HG02610 (cell line): Measurements from ENCODE around the gene CITED2.
"Not testable (repeated sequence)": the region's sequence is repeated elsewhere in the genome, so short reads cannot be mapped to it uniquely, and the experiment has no call there.

ENCODE experiments used
- ATAC-seq: cut with Tn5 transposase; IDR thresholded peaks from one replicate; pipeline ENCODE4 v1.9.1; 2021; ENCODE audit warnings: mild to moderate bottlenecking, moderate library complexity; ENCODE audit not compliant: unreplicated experiment

Gene CITED2, protein sequence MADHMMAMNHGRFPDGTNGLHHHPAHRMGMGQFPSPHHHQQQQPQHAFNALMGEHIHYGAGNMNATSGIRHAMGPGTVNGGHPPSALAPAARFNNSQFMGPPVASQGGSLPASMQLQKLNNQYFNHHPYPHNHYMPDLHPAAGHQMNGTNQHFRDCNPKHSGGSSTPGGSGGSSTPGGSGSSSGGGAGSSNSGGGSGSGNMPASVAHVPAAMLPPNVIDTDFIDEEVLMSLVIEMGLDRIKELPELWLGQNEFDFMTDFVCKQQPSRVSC

DNA sequence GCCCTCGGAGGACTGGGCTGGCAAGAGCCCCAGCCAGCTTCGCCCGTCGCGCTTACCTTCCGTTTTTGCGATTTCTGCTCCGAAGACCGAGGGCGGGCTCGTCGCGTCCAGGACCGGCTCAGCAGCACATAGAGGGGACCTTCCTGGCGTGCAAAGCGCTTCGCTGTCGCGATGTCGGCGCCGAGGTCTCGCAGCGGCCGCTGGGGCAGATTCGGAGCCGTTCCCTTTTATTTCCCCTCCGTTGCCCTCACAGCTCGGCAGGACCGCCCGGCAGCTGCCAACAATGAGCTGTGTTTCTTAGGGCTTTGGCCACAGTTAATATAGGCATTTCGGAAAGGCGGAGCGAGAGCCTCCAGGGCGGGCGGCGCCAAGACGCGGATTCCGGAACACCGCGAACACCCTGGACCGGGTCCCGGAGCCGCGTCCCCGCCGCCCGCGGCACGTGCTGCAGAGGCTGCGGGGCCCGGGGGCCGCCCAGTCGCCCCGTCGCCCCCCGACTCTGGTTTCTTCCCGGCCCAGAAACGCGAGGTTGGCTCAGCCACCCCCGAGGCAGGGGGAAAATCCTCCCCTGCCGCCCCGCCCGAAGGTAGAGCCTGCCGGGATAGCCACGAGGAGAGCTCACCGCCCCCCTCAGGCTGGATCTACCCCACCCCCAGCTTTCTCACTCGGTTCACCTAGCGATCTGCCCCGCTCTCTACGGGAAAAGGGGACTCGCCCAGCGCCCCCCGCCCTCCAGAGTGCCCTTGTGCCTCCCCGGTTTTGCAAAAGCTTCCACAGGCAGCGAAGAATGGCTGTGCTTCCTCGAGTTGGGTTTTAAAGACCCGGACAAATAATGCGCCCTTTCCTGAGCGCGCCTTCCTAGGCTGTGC is at the start of gene CITED2:
Gene CITED2 (minus strand): TSS at position 292 of the 869 bp plus-strand sequence. CDS start 704 bp downstream, outside the sequence.
- peak; percentile 74 for ATAC-seq

DNA sequence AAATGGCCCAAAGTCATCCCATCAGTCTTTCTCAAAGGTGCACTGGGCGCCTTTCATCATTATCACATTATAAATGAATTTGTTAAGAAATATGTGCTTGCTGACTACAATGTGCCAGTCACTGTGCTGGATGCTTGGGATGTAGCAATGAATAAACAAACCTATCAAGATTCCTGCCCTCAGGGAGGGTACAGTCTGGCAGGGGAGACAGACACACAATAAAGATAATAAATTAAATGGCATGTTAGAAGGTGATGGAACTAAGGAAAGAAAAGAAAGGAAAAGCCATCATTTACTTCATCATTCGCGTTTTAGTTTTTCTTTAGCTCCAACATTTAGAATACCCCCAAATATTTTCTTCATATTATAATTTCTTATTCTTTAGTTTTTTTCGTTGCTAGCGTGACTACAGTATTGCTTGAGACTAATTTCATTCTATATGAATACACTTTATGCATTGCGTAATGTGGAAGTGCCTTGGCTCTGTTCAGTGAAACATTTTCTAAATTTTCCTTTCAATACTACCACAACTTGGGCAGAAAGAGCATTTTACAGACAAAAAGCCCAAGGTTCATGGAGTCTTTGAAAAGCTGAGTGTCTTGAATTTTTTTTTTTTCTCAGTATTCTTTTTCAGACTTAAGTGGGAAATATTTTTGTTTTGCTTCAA is 48.7 kb upstream of the CITED2 start:
- no peak for ATAC-seq

DNA sequence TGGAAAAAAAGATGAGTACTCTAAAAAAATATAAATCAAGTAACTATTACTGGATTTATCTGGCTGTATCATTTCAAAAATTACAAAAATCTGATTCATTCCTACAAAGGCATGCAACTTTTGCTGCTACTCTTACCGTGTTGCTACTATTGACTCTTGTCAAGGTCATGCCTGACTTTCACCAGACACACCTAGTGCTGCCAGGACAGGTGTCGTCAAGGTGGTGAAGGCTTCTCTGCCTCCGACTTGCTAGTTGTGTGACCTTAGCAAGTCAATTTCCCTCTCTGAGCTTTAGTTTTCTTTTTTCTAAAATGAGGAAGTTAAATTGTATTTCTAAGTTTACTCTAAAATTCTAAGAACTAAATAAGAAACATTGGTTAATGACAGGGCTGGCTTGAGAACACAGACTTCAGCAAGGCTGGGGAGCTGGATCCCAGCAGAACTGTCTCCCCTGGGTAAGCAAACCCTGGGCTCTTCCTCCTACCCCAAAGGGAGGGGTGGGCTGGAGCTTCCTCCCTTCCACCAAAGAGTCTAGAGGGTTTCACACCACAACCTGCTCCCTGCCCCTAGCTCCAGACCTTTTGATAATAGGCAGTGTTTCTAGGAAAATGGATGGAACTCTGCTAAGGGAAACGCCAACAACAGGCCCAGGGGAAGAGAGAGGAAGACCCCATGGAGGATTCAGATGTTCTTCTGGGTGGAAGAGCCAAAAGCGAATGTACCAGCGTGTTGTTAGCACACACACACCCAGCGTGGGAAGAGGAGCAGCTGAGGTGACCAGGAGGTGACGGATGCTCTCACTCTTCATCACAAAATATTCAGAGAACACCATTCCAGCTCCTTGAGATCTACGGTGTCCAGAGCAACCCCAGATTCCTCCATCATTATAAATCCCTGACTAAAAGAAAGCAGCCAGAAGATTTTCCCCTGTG is 47.9 kb upstream of the CITED2 start:
- ATAC-seq, result no peak

DNA sequence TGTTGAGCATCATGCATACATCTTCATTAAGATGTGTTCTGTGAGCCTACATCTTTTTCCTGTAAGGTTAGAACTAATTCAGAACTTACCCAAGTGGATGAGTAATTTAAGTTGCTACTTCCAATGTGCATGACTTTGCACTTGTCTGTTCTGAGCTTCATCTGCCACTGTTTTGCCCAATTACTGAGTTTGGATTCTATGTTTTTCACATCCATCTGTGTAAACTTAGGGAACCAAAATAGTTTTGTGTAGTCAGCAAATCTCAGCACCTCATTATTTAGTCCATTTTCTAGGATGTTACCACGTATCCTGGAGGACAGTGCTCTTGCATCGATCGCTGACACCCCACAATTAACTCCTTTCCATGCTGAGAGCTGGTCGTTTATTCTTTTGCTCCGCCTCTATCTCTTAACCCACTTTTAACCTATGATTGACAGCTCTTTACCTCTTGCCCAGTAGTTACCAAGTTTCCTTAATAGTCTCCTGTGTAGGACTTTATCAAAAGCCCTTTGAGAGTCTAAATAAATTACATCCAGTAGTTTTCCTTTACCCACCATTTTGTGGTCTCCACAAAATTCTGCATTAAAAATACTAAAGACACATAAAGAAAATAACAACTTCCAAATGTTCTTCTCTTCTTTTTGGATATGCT is 44.2 kb upstream of the CITED2 start:
- no peak for ATAC-seq

DNA sequence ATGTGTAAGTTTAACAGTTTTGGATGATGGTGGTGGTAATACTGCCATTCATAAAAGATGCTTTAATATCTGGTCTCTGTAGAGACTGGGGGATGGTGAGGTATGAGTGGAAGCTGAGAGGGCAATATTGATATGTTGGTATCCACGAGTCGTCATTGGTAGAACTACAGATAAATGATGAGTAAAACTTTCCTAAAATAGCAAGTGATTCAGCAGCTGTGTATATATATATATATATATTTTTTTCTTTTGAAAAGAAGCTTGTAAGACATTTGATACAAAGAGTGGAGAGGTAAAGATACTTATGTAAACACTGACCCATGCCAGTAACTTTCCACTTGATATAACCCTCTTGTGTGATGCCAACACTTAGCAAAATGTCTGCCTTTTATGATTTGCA is 41.7 kb upstream of the CITED2 start:
- no peak for ATAC-seq

DNA sequence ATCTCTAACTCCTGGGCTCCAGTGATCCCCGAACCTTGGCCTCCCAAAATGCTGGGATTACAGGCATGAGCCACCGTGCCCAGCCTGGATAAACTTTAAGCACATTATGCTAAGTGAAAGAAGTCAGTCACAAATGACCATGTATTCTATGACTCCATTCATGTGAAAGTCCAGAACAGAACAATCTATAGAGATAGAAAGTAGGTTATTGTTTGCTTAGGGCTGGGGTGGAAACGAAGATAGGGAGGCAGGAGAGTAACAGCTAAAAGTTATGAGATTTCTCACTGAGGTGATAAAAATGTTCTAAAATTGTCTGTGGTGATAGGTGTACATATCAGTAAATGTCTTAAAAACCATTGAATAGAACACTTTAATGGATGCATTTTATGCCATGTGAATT is 40.9 kb upstream of the CITED2 start:
- no peak for ATAC-seq

DNA sequence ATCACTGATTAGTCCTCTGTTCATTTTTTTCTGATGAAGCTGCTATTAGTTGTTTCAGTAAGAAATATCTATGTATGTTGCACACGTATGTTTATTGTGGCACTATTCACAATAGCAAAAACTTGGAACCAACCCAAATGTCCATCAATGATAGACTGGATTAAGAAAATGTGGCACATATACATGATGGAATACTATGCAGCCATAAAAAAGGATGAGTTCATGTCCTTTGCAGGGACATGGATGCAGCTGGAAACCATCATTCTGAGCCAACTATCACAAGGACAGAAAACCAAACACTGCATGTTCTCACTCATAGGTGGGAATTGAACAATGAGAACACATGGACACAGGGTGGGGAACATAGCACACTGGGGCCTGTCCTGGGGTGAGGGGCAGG is 37.7 kb upstream of the CITED2 start:
- not testable (repeated sequence) for ATAC-seq

DNA sequence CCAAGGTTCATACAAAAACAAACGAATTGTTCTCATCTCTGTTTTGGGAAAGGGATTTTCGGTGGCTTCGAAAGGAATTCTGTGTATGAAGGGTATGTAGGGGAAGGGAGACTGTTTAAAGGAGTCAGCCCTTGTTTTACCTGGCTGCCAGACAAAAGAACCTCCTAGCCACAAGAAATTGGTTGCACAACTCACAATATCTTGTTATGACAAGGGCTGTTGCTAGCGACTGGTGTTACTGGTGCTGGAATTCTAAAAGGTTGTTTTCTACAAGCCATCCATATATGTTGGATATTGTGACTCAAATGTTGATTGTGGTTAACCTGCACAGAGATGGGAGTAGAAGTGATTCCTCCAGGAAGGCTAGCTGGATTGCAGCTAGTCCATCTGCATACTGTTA is 34.6 kb upstream of the CITED2 start:
- ATAC-seq, result no peak

DNA sequence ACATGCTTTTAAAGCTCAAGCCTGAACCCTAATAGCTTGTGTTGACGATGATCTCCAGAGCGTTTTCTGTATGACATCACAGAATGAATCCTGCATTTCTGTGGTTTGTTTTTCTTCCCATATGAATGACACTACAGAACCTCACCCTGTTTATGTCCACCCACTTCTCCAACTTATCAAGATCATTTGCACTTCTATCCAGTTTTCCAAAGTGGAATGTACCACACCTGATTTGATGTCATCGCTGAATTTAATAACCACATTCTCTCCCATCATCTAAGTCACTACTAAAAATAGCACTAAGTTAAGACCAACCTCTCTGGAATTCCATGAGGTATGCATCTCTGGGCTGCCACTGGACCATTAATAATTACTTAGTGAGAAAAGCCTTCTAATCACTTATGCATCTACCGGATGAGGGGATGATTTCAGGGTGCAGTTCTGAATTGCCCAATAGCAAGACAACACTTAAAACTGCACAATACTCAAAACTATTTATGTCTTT is 33.3 kb upstream of the CITED2 start:
- ATAC-seq, result no peak

DNA sequence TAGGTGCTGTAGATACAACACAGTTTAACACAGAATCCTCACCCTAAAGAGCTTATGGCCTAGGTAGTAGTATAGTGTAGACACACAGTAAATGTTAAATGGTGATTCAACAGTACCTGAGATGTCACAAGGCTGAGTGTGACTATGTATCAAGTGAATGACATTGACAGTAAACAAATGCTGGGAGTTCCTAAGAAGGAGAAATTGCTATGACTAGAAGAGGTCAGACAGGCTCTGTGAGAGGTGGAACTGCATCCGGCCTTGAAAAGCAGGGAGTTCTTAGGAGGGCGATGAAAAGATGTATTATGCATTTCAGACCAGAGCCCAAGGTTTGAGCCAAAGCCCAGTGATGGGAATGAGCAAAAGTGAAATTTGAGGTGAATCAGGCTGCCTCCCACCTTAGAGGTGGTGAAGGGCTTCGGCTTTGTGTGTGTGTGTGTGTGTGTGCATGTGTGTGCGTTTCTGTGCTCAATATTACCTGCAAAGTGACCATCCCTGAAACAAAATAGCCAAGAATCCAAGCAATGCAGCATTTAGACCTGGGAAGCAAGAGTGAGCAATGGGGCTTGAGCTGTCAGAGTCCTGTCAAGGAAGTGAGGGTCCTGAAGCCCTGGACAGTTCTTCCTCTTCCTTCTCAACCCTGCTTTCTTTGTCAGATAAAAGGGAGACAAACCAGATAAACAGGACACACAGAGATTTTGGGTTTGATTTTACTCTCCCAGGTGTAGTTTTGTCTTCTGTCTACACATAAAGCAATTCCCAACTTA is 32.3 kb upstream of the CITED2 start:
- ATAC-seq, result no peak

DNA sequence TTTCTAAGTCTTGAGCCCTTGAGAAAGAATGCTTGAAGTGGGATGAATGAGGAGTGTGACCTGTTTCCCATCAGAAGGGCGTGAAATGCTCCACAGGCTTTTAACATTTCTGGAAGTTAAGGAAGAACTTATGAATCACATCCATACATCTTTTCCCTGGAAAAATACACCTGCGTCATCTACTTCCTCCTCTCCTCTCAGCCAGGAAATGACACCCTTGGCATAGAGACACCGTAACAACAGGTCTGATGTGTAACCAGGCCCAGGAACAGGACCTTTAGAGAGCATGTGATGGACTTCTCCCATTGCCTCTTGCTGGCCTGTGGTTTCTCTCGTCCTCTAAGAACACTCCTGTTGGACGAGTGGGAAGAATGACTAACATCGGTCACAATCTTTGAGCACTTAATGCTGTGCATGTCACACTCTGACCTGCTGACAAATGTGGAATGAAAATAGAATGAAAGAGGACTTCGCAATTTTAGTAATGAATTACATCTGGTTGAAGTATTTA is 28.5 kb upstream of the CITED2 start:
- ATAC-seq, result no peak

DNA sequence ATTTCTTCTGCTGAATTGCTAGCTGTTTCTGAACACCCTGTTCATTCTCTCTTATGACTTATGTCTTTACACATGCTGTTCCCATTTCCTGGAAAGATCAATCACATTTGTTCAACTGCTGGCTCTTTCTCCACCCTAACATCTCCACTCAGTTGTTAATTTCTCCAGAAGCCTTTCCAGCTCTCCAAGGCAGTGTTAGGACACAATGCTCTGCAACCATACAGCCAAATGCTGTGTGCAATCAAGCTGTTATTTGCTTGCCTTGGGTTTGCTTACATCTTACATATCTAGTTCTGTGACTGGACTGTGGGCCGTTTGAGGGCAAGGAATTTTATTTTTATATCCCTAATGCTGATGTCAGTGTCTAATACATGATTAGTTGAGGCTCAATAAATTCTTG is 24.2 kb upstream of the CITED2 start:
- ATAC-seq, result no peak

DNA sequence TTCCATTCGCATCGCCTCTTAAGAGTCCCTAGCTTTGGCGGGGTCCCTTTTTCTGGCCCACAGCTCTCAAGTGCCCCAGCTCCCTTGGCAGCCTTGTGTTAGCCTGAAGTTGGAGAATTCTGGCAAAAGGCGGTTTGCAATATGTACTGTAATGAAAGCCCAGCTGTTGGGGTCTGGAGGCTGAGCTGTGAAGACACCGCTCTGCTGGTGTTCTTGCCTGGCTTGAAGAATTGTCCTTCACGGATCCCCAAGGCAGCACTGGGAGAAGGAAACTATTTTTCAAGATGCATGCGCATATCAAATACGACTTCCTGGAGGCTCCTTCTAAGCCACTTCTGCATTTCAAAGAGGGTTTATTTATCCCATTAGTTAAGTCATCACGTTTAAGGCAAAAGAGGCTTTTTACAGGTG is 21.4 kb upstream of the CITED2 start:
- ATAC-seq, result no peak

DNA sequence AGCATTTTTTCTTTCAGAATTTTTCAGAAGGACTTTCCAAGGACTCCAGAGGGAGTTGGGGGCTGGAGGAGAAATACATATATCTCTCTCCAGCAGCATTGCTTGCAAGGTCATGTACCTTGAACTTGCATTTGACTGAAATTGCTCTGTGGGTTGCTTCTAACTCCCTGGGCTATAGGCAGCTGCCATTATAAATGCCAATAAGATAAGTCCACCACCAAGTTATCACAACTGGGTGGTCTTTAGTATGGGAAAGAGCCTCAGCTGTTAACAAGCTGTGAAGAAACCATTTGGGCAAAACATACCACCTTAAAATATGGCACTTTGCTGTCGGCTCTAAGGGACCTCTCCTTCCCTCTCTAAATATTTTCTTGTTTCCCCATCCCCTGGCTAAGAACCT is 20.9 kb upstream of the CITED2 start:
- ATAC-seq, result no peak

DNA sequence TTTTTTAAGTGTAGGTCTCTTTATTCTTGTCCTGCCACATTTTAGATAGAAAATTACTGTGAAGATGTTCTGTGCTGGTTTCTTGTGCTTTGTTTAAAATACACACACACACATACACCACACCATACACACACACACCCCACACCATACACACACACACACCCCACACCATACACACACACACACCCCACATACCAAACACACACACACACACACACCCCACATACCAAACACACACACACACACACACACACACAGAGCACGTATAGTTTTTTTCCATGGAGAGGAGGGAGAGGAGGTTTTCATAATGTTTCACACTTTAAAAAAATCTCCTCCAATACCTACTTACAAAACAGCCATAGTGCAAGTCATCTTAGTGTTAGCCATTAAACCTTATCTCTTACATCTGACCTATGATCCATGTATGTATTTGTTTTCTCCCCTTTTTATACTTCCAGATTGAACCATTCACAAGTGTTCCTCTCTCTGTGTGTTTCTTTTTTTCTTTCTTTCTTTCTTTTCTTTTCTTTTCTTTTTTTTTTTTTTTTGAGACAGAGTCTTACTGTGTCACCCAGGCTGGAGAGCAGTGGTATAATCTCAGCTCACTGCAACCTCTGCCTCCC is 19.7 kb upstream of the CITED2 start:
- ATAC-seq, result no peak

DNA sequence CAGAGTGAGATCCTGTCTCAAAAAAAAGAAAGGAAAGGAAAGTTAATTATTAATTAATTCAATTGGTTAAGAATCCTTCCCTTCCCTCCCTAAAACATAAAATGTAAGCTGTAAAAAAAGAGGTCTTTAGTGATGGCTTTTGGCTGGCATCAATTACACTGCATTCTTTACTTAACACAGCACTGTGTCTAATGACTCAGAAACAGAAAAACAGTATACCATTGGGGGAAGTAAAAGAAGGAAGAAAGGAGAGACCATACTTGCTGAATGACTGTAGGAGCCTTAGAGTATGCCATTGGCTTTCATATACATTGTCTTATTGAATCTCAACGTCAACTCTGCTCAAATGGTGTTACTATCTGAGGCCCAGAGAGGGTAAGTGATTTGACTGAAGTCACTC is 18.3 kb upstream of the CITED2 start:
- peak; percentile 99 for ATAC-seq

DNA sequence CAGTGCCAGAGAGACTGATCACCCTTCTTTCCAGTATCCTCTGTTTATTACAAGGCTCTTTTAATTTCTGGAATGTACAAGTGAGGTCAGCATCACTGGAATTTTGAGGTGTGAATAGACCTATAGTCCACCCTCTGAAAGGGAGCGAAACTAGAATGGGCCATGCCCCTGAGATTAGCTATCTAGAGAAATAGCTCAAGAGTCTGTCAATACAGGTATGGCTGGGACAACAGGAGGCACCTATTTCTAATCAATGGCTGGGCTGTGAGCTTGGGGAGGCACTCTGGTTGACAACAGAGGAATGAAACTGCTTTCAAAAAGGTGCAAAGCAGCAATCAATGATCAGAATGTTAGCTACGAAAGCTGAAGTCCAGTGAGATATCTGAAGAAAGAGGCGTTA is 17.3 kb upstream of the CITED2 start:
- ATAC-seq, result no peak

DNA sequence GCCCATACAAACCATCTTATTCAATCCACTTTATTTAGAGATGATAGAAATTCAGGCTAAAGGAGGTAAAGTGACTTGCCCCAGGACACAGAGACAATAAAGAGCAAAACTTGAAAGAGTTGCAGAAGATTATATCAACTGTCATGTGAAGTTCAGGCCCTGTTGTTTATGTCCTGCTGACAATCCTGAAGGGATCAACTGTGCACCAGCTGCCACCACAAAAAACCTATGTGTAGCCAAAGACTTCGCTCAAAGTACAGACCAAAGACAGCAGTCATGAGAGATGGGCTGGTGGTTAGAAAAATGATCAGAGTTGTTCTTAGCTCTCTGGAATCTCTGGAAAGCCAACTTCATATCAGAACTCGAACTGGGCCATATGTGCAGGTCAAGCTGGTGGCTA is 16.0 kb upstream of the CITED2 start:
- ATAC-seq, result no peak

DNA sequence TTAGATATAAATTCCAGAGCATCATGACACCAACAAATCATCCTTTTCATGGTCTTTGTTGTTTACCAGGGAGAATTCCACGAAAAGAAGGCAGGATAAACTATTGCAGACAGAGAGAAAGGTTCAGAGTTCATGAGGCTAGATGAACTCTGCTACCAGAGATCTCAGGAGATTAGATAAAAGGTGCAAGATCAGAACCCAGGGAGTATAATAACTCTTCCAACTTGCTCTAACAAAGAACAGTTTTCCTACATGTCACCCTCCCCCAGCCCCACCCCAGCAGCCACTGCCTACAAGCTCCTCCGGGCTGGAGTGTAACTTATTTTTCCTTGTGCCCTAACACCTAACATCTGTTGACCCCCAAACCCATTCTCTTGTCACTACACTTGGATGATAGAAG is 13.9 kb upstream of the CITED2 start:
- no peak for ATAC-seq
